Testis (tissue), 2 donors: ENCODE results near the gene KHDRBS2.

Experiments
- POLR2A ChIP-seq: fragments of 450-650 bp; IDR thresholded peaks from one replicate; pipeline ENCODE4 v1.6.1; 2017; ENCODE audit warnings: antibody characterized with exemption, mild to moderate bottlenecking, moderate library complexity
- TF ChIP-seq, protein P1 (sequence below), 3 experiments: fragments of 450-650 bp in 2 of 3; fragments of 200-600 bp in 1 of 3; sonication (generic) in 1 of 3; IDR thresholded peaks; one replicate each; pipeline ENCODE4 v1.5.1; 2016 to 2019; ENCODE audit warnings: antibody characterized with exemption in 3 of 3, mild to moderate bottlenecking in 2 of 3, moderate library complexity in 1 of 3

DNA sequence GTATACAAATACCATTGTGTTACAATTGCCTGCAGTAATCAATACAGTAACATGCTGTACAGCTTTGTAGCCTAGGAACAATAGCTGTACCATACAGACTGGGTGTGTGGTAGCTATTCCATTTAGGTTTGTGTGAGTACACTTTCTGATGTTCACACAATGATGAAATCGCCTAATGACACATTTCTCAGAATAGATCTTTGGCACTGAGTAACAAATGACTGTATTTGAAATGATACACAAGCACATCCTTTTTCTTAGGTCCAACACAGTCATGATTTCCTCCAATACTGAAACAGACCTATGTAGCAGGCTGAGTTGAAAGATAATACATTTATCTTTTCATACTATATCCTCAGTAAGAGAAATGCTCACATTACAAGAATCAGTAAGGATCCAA is 13.9 kb downstream of the KHDRBS2 start:
- TF ChIP-seq, protein P1, sequence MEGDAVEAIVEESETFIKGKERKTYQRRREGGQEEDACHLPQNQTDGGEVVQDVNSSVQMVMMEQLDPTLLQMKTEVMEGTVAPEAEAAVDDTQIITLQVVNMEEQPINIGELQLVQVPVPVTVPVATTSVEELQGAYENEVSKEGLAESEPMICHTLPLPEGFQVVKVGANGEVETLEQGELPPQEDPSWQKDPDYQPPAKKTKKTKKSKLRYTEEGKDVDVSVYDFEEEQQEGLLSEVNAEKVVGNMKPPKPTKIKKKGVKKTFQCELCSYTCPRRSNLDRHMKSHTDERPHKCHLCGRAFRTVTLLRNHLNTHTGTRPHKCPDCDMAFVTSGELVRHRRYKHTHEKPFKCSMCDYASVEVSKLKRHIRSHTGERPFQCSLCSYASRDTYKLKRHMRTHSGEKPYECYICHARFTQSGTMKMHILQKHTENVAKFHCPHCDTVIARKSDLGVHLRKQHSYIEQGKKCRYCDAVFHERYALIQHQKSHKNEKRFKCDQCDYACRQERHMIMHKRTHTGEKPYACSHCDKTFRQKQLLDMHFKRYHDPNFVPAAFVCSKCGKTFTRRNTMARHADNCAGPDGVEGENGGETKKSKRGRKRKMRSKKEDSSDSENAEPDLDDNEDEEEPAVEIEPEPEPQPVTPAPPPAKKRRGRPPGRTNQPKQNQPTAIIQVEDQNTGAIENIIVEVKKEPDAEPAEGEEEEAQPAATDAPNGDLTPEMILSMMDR (IDR thresholded peaks at IDR 0.05) = no peak
- no peak for TF ChIP-seq POLR2A
